GM12864 (cell line): Measurements from ENCODE around the gene CCDC32.

ENCODE experiments used
- DNase-seq: peaks from one replicate; pipeline ENCODE4 v3.0.0-alpha.2; 2011; ENCODE audit warnings: low read depth
- H3K4me3 ChIP-seq: 2 replicates; pipeline ENCODE4 v1.5.1; 2011; ENCODE audit warnings: mild to moderate bottlenecking, low read depth, low read length, control low read depth
- CTCF ChIP-seq: IDR thresholded peaks from 2 replicates; pipeline ENCODE4 v1.5.1; 2011; ENCODE audit warnings: low read depth, mild to moderate bottlenecking, moderate library complexity, low read length, control low read depth, inconsistent platforms; ENCODE audit errors: missing control alignments

The CCDC32 gene

GRCh38 chr15:40595773-40596172 lies 30.9 kb upstream of the CCDC32 start:
- H3K4me3 ChIP-seq: peak overlapping the region; percentile 10; the same call in 1 of the 2 replicates
- no peak for TF ChIP-seq CTCF
- DNase-seq: no peak

- TF ChIP-seq CTCF: no peak
- H3K4me3 ChIP-seq: peak overlapping the region; percentile 75
- no peak for DNase-seq
Measured at GRCh38 chr15:40595219-40595618, 30.4 kb upstream of the CCDC32 start.

- no peak for DNase-seq
- peak overlapping the region; percentile 75 for H3K4me3 ChIP-seq
- peak; percentile 28 for TF ChIP-seq CTCF
Measured at GRCh38 chr15:40594429-40594836, 29.6 kb upstream of the CCDC32 start.

GRCh38 chr15:40593588-40594428 lies 29.0 kb upstream of the CCDC32 start, which contains the start of gene KNL1:
Gene KNL1 (plus strand): TSS chr15:40594249. CDS start chr15:40602932, 8,683 bp downstream.
- H3K4me3 ChIP-seq: peak within 1 kb of the TSS; percentile 75
- no peak for TF ChIP-seq CTCF
- peak; percentile 89 for DNase-seq

GRCh38 chr15:40593165-40593564 lies 28.3 kb upstream of the CCDC32 start:
- TF ChIP-seq CTCF: no peak
- DNase-seq: no peak
- H3K4me3 ChIP-seq: no peak overlapping the region; the same call in 1 of the 2 replicates

- H3K4me3 ChIP-seq: no peak overlapping the region
- TF ChIP-seq CTCF: no peak
Measured at GRCh38 chr15:40591389-40591788, 26.5 kb upstream of the CCDC32 start.

GRCh38 chr15:40590667-40591050 lies 25.8 kb upstream of the CCDC32 start:
- H3K4me3 ChIP-seq: no peak overlapping the region; the same call in 1 of the 2 replicates
- no peak for TF ChIP-seq CTCF
- no peak for DNase-seq

More at GRCh38 chr15:40591389-40591788, 26.5 kb upstream of the CCDC32 start:
- DNase-seq: no peak
